Measurements from ENCODE around the gene RCBTB2. TPM values are rescaled to one million over a fixed set of nuclear protein-coding genes. Genes with fewer than 3 reads are reported as not detected.

RCBTB2 gene
- total RNA-seq, 2 experiments from 2014 or later = 6.1 to 6.5 TPM

- ChIA-PET POLR2A (interaction anchor here (0.6 to 4.9 kb wide), 55 partner anchors 10 to 912 kb away, joined by 3 to 132 read pairs (median 5); partner anchors contain the start of genes CAB39L, CDADC1, CYSLTR2 and FNDC3A), CTCF (interaction anchor here (1.0 to 1.3 kb wide), 4 partner anchors 27 to 437 kb away, joined by 3 to 6 read pairs (median 3); partner anchors contain the start of gene MED4)
- Histone ChIP-seq H3K36me3 (ENCODE audit: insufficient read depth, low read length) (no peaks in the 10 kb centered on the region), H3K4me3 (ENCODE audit: low read length) (peak overlapping the region; percentile 94), H3K9me3 (ENCODE audit: control insufficient read depth in 1 of 2, insufficient read depth in 1 of 2, low read length in 2 of 2) (no peaks in the 10 kb centered on the region), H3K4me1 (ENCODE audit: insufficient read depth, low read length) (peaks cover 31% of the 10 kb centered on the region), H3K27me3 (ENCODE audit: control insufficient read depth in 1 of 2, insufficient read depth in 2 of 2, low read length in 2 of 2) (no peaks in the 10 kb centered on the region), H3K27ac (ENCODE audit: low read depth in 1 of 2, low read length in 2 of 2) (peak overlapping the region; percentile 93 to 96)
- peaks cover 5% of the 10 kb centered on the region for H3K36me3 Mint-ChIP-seq (ENCODE audit: low read depth)
- peaks cover 3% of the 10 kb centered on the region for H3K9me3 Mint-ChIP-seq
- intact Hi-C loops (cut with DNase I, micrococcal nuclease) = loop anchor here (1.0 to 5.0 kb wide), 6 partner anchors 27 to 230 kb away; partner anchors contain the start of genes LPAR6 (in 1 of the 2) and RB1 (in 1 of the 2)
- DNase-seq (no peak), ATAC-seq (ENCODE audit: poor library complexity) (peak; percentile 10)
- TF ChIP-seq, protein P1, sequence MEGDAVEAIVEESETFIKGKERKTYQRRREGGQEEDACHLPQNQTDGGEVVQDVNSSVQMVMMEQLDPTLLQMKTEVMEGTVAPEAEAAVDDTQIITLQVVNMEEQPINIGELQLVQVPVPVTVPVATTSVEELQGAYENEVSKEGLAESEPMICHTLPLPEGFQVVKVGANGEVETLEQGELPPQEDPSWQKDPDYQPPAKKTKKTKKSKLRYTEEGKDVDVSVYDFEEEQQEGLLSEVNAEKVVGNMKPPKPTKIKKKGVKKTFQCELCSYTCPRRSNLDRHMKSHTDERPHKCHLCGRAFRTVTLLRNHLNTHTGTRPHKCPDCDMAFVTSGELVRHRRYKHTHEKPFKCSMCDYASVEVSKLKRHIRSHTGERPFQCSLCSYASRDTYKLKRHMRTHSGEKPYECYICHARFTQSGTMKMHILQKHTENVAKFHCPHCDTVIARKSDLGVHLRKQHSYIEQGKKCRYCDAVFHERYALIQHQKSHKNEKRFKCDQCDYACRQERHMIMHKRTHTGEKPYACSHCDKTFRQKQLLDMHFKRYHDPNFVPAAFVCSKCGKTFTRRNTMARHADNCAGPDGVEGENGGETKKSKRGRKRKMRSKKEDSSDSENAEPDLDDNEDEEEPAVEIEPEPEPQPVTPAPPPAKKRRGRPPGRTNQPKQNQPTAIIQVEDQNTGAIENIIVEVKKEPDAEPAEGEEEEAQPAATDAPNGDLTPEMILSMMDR (IDR thresholded peaks at IDR 0.05) = no peak
- H3K27me3 Mint-ChIP-seq = no peaks in the 10 kb centered on the region
- peaks cover 30% of the 10 kb centered on the region for H3K4me1 Mint-ChIP-seq (ENCODE audit: low read depth)
- peak overlapping the region; percentile 90 for H3K27ac Mint-ChIP-seq
- H3K4me3 Mint-ChIP-seq = peak overlapping the region; percentile 97
These were observed 699 bp downstream of the RCBTB2 start for GRCh38 chr13:48532256-48532505.

DNA sequence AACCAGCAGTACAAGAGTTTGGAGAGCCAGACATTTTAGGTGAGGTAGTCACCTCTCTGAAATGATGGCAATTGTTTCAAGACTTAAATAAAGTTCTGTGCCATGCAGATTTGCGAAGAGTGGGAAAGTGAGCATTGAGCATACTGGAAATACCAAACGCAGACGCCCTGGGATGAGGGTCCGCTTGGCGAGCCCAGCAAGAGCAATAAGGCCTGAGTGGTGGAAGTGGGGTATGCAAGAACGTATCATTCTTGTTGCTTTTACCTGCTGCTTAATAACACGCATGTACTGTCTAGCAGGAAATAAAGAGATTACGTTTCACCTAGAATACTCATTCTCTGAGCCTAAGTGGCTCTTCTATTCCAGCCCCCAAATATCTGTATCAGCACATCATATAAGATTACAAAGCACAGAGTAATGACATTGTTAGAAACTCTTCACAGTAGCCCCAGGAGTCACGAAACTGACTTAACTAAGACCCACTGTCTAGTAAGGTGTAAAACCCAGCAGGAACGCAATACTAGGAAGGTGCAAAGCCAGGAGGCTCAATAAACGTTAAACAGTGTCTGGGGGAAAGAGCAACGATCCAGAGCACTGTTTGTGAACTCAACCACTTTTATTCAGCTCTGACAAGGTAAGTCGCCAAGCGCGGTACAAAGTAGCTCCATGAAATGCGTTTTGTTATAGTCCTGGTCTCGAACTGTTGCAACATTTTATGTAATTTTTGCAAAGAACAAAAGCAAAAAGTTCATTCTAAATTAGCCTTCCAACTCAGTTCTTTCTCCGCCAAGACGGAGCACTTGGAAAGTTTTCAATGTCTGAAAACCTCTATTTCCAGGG is 1.2 kb downstream of the RCBTB2 start:
- H3K36me3 Mint-ChIP-seq (ENCODE audit: low read depth) = peaks cover 5% of the 10 kb centered on the region

DNA sequence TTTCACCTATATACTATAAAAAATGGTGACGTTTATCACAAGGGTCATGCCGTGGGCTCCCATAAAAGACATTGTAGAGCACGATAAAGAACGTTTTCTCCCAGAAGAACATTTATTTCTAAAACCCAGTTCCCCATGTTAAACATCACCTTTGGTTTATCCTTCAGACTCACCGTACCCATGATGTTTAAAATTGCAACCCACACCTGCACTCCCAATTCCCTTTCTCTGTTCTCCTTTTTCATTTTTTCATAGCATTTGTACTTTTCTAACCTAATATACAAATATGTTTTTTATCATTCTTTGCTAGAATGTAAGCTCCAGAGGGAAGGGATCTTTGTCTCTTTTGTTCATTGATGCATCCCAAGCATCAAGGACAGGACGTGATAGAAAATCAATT is 2.0 kb downstream of the RCBTB2 start:
- H3K27me3 ChIP-seq (ENCODE audit: control insufficient read depth in 1 of 2, insufficient read depth in 2 of 2, low read length in 2 of 2) = no peaks in the 10 kb centered on the region
- Mint-ChIP-seq H3K27me3 (no peaks in the 10 kb centered on the region), H3K9me3 (no peaks in the 10 kb centered on the region), H3K4me3 (peak overlapping the region; percentile 97), H3K4me1 (ENCODE audit: low read depth) (peaks cover 30% of the 10 kb centered on the region), H3K36me3 (ENCODE audit: low read depth) (peaks cover 5% of the 10 kb centered on the region), H3K27ac (peak overlapping the region; percentile 90)
- TF ChIP-seq, protein P1 (IDR thresholded peaks at IDR 0.05) = no peak
- no peaks in the 10 kb centered on the region for H3K36me3 ChIP-seq (ENCODE audit: insufficient read depth, low read length)
- ChIA-PET CTCF (interaction anchor here (1.2 kb wide), 1 partner anchor 26 kb away, joined by 3 read pairs; no protein-coding TSS in a partner anchor), POLR2A (interaction anchor here (1.4 to 4.9 kb wide), 5 partner anchors 8 to 196 kb away, joined by 4 to 132 read pairs (median 5); no protein-coding TSS in a partner anchor)
- H3K4me1 ChIP-seq (ENCODE audit: insufficient read depth, low read length) = peaks cover 31% of the 10 kb centered on the region
- DNase-seq (no peak), ATAC-seq (ENCODE audit: poor library complexity) (no peak)
- H3K27ac ChIP-seq (ENCODE audit: low read depth in 1 of 2, low read length in 2 of 2) = peak overlapping the region in 1 of 2 donors; percentile 96
- H3K4me3 ChIP-seq (ENCODE audit: low read length) = no peak overlapping the region
- H3K9me3 ChIP-seq (ENCODE audit: control insufficient read depth in 1 of 2, insufficient read depth in 1 of 2, low read length in 2 of 2) = no peaks in the 10 kb centered on the region
- intact Hi-C loops (cut with DNase I, micrococcal nuclease) = loop anchor here in 1 of 2 experiments (2.0 to 5.0 kb wide), 4 partner anchors 24 to 229 kb away; partner anchors contain the start of genes LPAR6 and RB1

More for the DNA sequence above, 1.2 kb downstream of the RCBTB2 start:
- ChIA-PET POLR2A (interaction anchor here (0.6 to 4.9 kb wide), 35 partner anchors 9 to 912 kb away, joined by 3 to 132 read pairs (median 6); partner anchors contain the start of genes CAB39L, FNDC3A, ITM2B and LPAR6), CTCF (interaction anchor here (1.2 to 1.3 kb wide), 3 partner anchors 27 to 117 kb away, joined by 3 to 6 read pairs (median 3); no protein-coding TSS in a partner anchor)
- TF ChIP-seq, protein P1 (IDR thresholded peaks at IDR 0.05) = no peak
- no peaks in the 10 kb centered on the region for H3K9me3 Mint-ChIP-seq
- DNase-seq = peak in 7 of 14 experiments; percentile 2 to 54 (median 31)
- Histone ChIP-seq H3K36me3 (ENCODE audit: insufficient read depth, low read length) (no peaks in the 10 kb centered on the region), H3K4me1 (ENCODE audit: insufficient read depth, low read length) (peaks cover 31% of the 10 kb centered on the region), H3K27ac (ENCODE audit: low read depth in 1 of 2, low read length in 2 of 2) (peak overlapping the region; percentile 93 to 96), H3K9me3 (ENCODE audit: control insufficient read depth in 1 of 2, insufficient read depth in 1 of 2, low read length in 2 of 2) (no peaks in the 10 kb centered on the region), H3K27me3 (ENCODE audit: control insufficient read depth in 1 of 2, insufficient read depth in 2 of 2, low read length in 2 of 2) (no peaks in the 10 kb centered on the region), H3K4me3 (ENCODE audit: low read length) (peak overlapping the region; percentile 94)
- H3K4me1 Mint-ChIP-seq (ENCODE audit: low read depth) = peaks cover 30% of the 10 kb centered on the region
- ATAC-seq (ENCODE audit: poor library complexity) = peak; percentile 4
- peak overlapping the region; percentile 90 for H3K27ac Mint-ChIP-seq
- intact Hi-C loops (cut with DNase I, micrococcal nuclease) = loop anchor here (1.0 to 5.0 kb wide), 7 partner anchors 25 to 229 kb away; partner anchors contain the start of genes LPAR6 (in 1 of the 2) and RB1 (in 1 of the 2)
- H3K27me3 Mint-ChIP-seq = no peaks in the 10 kb centered on the region
- peak overlapping the region; percentile 97 for H3K4me3 Mint-ChIP-seq
